GM21786 (cell line): ENCODE results near the gene LHFPL3.
"Not testable (repeated sequence)": the region's sequence is repeated elsewhere in the genome, so short reads cannot be mapped to it uniquely, and the experiment has no call there.

ENCODE experiments used
- ATAC-seq: cut with Tn5 transposase; IDR thresholded peaks from one replicate; pipeline ENCODE4 v1.9.1; 2021; ENCODE audit not compliant: unreplicated experiment

The LHFPL3 gene

DNA sequence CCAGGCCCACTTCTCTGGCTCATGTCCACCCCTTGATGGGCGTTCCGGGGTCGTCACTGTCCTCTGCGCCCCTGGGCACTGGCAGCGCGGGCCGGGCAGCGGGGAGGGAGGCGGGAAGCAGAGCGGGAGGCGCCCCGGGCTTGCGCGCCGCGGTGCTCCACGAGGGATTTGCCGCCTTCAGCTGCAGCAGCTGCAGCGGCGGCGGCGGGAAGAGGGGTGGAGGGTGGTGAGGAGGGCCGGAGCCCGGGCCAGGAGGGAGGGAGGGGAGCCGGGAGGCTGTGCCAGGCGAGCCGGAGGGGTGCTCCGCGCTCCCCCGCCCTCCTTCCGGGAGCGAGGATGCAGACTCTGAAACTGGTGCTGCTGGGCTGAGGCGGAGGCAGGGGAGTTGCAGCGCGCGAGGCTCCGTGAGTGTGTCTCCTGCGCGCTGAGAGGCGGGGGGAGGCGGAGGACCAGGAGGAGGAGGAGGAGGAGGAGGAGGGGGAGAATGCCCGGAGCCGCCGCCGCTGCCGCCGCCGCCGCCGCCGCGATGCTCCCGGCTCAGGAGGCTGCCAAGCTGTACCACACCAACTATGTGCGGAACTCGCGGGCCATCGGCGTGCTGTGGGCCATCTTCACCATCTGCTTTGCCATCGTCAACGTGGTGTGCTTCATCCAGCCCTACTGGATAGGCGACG is at the start of gene LHFPL3:
TSS of gene LHFPL3 (plus strand) at position 308 of the 674 bp plus-strand sequence.
- ATAC-seq, result no peak

DNA sequence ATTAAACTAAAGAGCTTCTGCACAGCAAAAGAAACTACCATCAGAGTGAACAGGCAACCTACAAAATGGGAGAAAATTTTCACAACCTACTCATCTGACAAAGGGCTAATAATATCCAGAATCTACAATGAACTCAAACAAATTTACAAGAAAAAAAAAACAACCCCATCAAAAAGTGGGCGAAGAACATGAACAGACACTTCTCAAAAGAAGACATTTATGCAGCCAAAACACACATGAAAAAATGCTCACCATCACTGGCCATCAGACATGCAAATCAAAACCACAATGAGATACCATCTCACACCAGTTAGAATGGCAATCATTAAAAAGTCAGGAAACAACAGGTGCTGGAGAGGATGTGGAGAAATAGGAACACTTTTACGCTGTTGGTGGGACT is 46.7 kb upstream of the LHFPL3 start:
- ATAC-seq, result not testable (repeated sequence)

DNA sequence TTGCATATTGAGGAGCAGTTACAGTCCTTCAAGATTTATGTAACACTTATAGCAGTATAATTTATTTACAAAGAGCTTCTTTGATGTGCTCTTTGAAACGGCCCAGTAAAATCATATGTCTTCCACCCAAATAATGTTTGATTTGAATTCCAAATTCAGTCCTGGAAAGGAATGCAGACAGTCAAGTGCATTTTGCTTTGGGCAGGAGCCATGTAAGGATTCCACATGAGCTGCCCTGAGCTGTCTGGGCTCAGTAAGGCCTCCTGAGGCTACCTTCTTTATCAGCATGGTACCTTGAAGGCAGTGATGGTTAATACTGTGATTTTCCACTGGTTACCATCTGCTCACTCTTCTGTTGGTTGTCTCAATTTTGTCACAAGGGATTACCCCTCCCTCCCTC is 41.6 kb upstream of the LHFPL3 start:
- no peak for ATAC-seq

DNA sequence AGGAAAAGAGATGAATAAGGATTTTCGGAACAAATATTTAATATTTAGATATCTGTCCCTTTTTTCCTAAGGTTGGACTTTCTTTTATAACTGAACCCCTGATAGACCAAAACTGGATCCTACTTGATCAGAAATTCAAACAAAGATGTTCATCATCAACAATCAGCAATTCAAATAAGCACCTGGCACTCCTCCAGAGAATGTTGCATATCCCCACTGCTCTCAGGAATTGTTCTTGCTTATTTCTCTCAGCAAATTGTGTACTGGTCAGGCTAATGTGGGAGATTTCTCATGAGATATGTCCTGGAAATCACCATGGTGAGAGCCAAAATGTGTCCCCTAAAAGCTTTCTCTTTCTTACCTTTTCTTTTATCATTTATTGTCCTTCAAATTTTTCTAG is 40.3 kb upstream of the LHFPL3 start:
- no peak for ATAC-seq

DNA sequence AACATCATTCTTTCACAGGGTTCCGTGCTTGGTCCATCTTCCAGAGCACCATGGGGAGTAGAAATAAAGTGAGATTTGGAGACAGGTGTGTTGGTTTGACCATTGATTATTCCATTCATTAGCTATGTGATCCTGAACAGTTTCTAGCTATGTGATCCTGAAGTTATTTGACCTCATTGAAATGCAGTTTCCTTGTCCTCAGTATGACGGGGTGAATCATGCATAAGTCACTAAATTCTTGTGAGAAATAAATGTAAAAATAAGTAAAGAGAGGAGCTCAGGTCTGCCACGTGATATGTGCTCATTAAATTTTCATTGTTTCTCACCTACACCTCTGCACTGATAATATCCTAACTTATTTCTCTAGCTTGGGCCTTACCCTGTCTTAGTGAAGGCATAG is 34.1 kb upstream of the LHFPL3 start:
- no peak for ATAC-seq

DNA sequence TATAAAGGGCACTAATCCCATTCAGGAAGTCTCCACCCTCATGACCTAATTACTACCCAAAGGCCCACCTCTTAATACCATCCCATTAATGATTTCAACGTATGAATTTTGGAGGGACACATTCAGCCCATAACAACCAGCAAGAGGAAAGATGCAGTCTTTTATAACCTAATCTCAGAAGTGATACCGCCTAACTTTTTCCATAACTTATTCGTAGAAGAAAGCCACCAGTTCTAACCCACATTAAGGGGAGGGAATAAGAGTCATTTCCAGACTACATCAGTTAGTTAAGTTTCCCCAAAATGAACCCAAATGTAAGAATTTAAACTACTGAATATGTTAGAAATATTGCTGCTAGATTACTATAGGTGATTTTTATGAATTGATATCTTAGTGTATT is 32.1 kb upstream of the LHFPL3 start:
- ATAC-seq, result no peak

DNA sequence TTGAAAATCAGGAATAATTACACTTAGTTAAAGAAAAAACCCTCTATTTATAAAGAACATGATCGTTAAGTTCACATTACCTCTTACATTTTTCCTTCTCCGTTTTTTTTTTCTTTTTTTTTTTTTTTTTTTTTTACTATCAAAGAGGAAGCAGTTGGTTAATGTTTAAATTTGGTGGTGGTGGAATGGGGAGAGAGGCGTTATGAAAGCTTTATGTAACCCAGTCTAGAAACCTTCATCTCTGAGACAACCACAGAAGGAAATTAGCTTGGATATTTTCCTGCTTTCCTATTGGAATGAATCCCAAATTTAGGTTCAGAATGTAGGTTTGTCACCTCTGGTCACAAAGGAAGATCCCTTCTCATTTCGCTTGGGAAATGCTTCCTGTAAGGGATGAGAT is 31.5 kb upstream of the LHFPL3 start:
- no peak for ATAC-seq

DNA sequence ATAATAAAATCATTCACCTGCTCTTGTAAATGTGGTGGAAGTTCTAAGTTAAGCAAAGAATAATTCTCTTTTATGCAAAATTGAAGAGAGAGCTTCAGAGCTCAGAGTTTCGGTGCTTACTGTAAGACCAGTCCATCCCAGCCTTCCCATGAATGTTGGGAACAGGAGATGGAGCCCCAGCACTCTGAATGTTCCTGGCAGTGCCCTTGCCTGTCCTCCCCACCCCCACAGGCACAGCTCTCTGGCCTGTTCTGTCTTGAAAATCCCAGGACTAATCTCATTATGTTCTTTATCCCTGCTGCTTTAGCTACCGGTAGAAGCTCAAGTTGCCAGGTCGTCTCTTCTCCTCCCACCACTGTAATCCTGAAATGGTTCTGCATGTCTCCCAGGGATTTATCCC is 29.1 kb upstream of the LHFPL3 start:
- ATAC-seq, result no peak

DNA sequence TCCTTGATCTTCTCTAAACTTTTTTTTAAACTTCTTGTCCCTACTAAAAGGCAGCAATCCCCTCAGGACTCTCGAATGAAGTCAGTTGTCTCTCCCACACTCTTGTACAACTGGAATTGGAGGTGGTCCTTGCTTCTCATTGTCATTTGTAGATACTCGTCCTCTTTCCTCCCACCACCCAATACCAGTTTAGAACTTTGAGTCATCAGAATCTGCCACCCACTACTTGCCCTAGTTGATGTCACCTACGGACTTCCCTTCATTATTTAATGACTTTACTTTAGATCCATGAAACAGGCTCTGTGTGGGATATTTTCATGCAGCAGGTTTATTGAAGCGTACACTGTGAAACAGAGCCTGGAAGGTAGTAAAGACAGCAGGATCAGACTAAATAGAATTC is 28.6 kb upstream of the LHFPL3 start:
- no peak for ATAC-seq

DNA sequence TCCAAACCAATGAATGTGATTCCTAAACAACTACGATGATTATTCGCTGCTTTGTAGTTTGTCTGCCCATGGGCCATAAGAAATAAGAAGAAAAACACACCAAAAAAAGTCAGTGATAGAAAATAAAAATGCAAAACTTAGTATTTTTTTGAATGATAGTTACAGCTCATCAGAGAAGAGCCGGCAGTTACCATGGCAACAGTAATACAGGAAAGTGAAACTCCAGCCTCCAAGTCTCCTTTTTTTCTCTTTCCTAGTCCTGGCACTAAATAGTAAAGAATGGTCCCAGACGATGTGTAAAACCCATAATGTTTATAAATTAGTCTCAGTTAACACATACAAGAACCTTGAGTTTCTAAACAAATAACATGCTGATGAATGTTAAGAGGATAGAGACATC is 21.6 kb upstream of the LHFPL3 start:
- no peak for ATAC-seq

DNA sequence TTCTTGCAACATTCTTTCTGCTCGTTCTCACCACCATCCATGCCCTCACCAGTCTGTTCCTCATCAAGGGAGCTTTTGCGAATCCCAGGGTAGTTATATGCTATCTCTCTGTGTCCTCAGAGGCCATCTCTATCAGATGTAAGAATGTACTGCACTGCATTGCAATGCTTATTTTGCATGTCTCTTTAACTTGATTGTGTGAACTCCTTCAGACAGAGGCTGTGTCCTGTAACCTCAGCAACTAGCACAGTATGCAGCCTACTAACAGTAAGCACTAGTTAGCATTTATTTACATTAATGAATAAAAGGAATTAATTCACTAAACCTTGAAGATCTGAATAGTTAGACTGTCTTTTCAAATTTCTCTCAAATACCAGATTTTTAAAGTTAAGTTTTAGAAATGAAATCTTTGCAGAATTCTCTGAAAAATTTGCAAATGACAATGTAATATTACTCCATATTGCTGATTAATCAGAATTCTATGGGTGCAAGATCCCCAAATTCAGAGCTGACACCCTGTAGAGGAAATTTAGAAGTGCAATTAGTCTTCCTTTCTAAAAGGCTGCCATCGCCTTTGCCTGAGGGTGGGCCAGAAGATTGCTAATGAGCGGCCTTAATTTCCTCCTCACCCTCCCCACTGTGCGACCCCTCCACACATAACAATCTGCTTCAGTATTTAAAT is 10.3 kb upstream of the LHFPL3 start:
- ATAC-seq, result no peak

DNA sequence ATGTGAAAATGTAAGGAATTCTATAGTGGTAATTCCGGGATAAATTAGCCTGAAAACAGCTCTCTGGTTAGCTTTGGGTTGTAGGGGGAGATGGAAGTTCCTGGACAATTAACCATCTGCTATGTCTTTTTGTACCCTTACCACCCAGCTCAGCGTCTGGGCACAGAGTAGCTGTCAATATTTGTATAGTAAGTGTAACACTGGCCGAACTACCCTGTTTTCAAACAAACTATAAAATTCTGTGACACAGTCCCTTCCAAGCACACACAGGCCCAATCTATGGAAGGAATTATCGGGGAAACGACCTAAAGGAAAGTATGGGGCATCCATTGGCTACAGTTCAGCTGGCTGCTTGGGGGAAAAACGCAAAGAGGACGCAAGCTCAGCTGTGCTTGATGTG is 869 bp upstream of the LHFPL3 start:
- no peak for ATAC-seq

DNA sequence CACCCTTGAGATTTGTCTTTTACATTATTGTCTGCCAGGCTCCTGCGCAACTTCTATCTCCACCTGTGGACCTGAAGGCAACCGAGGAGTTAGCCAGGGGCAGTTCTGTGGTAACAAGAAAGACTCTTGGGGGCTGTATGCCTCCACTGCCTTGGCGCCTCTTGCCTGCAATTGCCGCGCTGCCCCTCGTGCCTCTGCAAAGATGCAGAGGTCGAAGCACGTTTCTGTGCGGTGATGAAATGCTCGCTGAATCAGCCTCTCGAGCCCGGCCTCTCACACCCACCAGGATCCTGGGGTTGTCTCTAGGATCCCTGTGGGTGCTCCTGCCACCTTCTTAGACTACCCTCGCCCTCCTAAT is 486 bp upstream of the LHFPL3 start:
- ATAC-seq, result no peak

DNA sequence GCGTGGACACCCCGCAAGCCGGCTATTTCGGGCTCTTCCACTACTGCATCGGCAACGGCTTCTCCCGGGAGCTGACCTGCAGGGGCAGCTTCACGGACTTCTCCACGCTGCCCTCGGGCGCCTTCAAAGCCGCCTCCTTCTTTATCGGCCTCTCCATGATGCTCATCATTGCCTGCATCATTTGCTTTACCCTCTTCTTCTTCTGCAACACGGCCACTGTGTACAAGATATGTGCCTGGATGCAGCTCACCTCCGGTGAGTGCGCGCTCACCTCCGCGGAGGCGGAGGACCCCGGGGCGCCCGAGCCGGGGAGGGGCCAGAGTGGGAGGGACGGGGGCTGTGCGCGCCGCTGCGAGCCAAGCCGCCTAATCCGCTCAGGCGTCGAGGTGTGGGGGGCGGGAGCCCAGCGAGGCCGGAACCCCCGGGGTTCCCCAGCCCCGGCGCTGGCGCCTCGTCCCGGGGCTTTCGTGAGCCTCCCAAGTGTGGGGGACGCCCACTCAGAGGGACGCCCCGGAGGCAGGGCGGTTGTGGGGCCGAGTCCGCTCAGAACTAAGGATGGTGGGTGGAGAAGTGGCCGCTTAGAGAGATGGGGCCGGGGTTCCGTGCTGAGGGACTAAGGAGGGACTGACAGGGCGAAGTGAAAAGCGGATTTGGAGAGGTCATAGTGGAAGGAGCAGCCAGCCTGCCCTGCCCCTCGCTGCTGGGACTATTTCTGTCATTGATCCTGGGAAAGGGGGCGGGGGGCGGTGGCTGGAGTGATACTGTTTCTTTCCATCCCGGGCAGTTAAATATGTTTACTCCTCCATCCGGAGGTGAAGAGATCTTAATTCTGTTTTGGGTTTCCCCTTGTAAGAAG is 795 bp downstream of the LHFPL3 start:
- ATAC-seq, result no peak

DNA sequence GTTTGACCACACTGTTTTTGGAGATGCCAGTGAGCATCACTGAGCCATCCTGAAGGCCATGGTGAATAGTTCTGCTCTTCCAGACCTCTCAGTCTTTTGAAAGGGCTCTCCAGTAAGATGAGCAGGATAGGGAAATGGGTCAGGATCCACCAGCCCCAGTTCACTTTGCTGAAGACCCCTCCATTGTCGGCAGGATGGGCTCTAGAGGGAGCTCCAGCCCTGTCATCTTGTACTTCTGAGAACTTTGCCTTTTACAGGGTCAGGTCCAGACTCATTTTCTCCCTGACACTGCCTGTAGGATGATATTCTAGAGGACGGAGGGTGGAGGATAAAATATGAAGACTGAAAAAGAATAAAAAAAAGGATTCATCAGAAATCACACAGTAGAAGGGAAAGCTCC is 13.1 kb downstream of the LHFPL3 start:
- no peak for ATAC-seq

DNA sequence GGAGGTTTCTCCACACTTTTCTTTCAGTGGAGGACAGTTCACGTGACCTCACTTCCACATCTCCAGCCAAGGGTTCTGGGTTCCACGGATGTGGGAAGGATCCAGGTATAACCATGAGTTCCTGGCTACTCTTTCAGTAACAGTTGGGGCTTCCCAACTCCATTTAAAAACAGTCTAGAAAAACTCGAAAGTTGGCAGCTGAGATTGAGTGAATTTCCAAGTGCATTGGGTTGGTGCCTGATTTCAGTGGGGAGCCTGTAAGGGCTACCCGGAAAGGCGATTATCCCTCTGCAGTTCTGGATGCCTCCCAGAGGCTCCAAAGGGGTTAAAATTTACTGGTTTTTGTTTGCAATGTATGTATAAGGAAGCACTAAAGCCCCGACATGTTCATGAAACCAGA is 24.3 kb downstream of the LHFPL3 start:
- ATAC-seq, result no peak

DNA sequence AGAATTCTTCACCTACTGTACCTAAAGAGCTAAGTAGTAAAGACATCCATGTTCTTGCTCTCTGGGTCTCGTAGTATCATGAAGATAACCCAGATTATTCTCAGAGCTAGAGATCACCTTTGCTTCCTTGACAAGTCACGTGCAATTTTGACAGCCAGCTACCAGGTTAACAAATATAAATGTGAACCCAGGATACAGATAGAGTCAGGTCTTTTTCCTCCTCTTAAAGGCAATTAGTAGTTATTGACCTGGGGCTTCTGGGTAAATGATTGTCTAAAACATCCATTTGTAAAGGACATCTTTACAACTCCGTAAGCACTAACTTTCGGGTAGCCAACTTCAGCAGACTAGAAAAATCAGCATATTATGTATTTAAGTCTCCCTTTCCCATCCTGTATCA is 28.8 kb downstream of the LHFPL3 start:
- ATAC-seq, result no peak

DNA sequence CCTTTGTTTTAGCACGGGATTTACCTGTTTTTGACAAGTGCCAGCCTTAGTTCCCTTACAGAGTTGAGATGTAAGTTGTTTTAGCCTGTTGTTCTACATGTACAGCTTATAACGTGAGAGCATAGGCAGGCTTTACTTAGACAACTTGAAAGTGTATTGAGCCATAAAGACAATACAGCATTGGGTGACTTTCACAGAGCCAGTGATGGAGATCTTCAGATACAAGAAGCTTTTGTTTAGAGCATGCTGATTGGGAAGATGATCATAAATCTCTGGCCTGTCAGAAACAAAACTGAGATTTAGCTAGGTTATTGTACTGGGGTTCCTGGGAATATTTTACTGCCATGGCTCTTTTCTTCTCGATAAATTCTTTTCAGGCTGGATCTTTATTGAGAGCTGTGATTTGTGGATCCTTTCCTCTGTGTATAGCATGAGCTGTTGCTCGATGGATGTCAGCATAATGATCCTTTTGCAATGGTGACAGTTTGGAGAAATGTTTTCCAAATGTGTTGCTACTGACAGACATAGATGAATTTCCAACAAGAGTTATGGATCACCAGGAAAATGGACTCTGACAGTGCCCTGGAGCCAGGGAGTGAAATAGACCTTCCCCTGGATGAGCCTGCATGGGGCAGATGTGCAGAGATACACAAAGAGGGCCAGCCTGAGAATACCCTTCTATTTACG is 30.2 kb downstream of the LHFPL3 start:
- ATAC-seq, result no peak

DNA sequence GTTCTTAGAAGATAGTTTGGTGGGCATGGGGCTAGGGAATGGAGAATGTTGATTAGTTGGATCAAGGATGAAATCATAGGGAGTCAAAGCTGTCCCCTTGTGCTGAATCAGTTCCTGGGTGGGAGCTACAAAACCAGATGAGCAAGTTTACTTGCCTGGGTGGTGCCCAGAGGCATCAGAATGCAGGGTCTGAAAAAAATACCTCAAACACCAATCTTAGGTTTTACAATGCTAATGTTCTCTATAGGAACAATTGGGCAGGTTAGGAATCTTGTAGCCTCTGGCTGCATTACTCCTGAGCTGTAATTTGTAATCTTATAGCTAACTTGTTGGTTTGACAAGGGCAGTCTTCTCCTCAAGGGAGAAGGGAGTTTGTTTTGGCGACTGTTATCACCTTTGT is 34.4 kb downstream of the LHFPL3 start:
- ATAC-seq, result no peak

DNA sequence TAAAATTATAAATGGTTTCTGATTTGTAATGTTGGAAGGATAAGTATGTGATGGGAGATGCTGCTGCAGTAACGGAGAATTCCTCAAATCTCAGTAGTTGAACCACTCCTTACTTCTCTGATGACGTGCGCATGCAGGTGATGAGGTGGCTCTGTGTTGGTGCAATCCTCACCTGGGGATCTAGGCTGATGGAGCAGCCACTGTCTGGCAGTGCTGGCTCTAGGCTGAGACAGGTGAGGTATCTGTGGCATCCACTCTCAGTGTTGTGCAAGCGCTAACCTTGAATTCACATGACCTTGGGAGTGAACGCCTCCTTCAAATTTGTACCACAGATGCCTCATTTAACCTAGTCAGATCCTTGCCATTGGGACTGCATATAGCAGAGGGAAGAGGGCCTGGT is 35.0 kb downstream of the LHFPL3 start:
- no peak for ATAC-seq

DNA sequence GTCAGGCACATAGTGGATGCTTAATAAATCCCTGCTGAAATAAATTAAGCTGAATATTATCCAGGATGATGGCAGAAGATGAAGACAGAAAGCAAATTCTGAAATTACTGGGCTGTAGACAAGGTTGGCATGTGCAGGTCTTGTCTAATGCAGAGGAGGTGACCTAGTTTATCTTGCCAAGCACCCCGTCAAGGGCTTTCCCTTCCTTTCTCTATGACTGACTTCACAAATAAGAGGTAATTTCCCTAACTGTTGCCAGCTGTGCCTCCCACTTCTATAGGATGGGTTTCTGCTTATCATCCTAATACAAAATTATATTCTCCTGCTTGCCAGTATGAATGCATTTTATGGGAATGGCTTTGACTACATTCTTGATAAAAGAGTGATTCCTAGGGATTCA is 38.0 kb downstream of the LHFPL3 start:
- no peak for ATAC-seq

DNA sequence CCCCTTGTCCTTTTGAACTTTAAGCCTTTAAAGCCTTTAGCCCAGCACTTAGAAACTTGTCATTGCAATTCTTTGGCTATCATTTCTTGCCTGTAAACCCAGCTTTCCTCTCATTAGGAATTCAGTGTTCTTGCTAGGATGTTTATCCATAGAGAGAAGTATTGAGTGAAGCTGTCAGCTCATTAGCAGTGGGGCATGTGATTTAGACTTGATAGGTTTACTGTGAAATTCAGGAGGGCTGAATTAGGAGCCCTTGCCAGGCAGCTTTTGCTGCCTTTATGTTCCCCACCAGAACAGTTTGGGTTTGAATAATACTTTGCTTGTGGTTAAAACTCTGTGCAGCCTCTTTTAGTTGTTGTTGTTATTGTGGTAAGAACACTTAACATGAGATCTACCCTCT is 39.5 kb downstream of the LHFPL3 start:
- no peak for ATAC-seq
